MV-4-11 (cell line): ENCODE results near the gene SERTAD1.

Source experiments
- DNase-seq: peaks from one replicate; lab custom pipeline; 2025; lab: John Stamatoyannopoulos, UW

The SERTAD1 gene

GRCh38 chr19:40400559-40400958 lies 25.2 kb downstream of the SERTAD1 start:
- DNase-seq, result no peak

- no peak for DNase-seq
Observed at GRCh38 chr19:40398417-40399131, 27.2 kb downstream of the SERTAD1 start.

- no peak for DNase-seq
Observed at GRCh38 chr19:40397568-40397906, 28.3 kb downstream of the SERTAD1 start.

GRCh38 chr19:40396886-40397567 lies 28.8 kb downstream of the SERTAD1 start:
- no peak for DNase-seq

DNA sequence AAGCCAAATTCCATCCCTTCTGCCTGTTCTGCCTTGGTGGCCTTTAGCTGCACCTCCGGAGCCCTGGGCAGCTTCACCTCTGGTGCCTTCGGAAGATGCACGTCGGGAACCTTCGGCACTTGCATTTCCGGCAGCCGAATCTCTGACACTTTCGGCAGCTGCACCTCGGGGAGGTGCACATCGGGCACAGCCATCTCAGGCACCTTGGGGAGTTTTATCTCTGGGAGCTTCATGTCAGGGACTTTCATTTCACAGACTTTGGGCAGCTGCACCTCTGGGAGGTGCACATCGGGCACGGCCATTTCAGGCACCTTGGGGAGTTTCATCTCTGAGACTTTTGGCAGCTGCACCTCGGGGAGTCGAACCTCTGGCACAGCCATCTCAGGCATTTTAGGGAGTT lies 29.8 kb downstream of the SERTAD1 start:
- DNase-seq, result no peak

- no peak for DNase-seq
Observed at GRCh38 chr19:40394816-40395210, 31.0 kb downstream of the SERTAD1 start.

DNA sequence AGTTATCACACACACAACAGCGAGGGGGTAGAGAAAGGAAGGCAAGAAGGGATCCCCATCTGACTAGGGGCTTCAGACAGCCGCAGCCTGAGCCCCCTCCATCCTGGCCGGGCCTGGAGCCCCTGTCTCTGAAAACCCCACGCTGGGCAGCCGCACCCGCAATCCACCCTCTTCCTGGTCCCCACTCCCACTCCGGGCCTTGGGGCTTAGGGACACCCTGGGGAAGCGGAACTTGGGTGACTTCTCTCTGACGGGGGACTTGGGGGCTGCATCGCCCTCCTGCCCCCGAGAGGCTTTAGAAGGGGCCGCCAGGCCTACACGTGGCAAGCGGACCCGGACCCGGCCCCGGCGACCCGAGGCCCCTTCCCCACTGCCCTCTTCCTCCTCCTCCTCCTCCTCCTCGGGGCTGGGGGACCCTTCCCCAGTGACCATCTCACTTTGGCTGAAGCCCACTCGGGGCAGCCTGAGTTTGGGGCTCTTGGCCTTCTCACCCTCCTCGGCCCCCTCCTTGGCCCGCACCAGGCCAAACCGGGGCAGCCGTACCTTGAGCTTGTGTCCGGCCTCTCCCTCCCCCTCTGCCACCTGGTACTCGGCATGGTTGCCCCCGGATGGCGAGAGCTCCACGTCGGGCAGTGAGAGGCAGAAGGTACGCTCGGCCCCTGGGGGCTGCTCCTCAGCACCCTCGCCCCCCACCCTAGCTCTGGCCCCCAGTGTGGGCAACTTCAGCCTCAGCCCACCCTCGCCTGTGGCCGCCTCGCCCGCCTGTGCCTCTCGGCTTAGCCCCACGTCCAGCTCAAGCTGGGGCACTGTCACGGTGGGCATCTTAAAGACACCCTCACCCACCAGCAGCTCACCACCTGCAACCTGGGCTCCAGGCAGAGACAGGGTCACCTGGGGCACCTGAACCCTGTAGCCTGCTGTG lies 31.6 kb downstream of the SERTAD1 start:
- DNase-seq, result no peak

GRCh38 chr19:40392894-40393517 lies 32.8 kb downstream of the SERTAD1 start:
- DNase-seq, result no peak

DNA sequence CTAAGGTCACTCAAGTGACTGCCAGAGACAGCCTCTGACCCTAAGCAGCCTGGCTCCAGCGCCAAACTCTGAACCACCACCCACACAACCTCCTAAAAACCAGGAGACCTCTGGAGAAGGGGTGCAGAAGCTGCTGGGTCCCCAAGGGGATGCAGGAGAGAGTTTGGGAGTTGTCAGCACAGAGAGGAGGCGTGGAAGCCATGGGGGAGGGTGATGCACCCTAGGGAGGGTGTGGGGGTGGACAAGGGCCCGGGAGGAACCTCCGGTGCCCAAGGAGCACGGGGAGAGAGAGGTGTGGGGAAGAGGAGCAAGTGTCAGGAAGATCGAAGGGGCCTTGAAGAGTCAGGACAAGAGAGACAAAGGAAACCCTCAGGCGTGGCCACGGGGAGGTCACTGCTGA lies 33.7 kb downstream of the SERTAD1 start:
- no peak for DNase-seq

DNA sequence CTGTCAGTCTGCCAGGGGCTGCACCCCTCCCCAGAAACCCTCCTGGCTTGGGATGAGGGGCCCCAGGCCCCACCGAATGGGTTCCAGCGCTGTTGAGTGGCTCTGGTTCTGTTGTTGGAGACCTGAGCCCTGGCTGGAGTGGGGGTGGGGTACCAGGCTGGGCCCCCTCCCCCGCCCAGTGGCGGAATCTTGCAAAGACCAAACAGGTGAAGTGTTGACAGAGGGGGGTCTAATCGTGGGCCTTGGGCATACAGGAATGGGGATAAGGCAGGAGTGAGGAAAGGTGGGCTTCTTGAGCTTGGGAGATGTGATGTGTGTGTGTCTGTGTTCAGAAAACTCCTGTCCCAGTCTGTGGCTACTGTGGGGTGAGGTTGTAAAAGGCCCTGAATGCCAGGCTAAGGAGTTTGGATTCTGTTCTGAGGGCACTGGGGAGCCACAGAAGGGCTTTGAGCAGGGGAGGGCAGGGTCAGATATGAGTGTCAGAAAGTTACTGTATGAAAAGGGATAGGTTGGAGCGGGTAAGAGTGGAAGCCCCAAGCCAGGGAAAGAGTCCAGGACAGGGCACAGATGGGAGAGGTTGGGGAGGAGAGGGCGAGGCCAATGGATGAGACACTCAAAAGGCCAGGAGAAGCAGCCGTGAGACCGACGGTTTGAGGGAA lies 35.6 kb downstream of the SERTAD1 start, which contains the start of gene HIPK4:
Gene HIPK4 (minus strand): TSS at position 98 of the 659 bp plus-strand sequence. CDS start 279 bp downstream, outside the sequence.
- DNase-seq, result no peak

GRCh38 chr19:40389404-40390083 lies 36.2 kb downstream of the SERTAD1 start:
- DNase-seq, result no peak

DNA sequence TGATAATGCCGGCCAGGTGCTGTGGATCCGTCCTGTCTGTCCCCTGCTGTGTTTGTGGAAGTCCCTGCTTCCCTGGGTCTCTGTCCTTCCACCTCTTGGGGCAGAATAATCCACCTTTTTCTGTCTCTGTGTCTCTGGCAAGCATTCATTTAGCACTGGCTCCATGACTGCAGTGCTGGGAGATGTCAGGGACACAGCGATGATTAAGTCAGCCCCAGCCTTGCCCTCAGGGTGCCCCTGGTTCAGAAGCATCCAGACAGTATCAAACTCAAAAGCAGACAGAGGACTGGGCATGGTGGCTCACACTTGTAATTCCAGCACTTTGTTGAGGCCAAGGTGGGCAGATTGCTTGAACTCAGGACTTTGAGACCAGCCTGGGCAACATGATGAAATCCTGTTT lies 37.3 kb downstream of the SERTAD1 start:
- no peak for DNase-seq

GRCh38 chr19:40387155-40387554 lies 38.6 kb downstream of the SERTAD1 start:
- DNase-seq, result no peak

GRCh38 chr19:40383668-40384248 lies 42.0 kb downstream of the SERTAD1 start:
- DNase-seq, result no peak

- DNase-seq, result no peak
Observed at GRCh38 chr19:40381321-40381720, 44.5 kb downstream of the SERTAD1 start.

GRCh38 chr19:40380199-40381037 lies 45.4 kb downstream of the SERTAD1 start:
- no peak for DNase-seq

DNA sequence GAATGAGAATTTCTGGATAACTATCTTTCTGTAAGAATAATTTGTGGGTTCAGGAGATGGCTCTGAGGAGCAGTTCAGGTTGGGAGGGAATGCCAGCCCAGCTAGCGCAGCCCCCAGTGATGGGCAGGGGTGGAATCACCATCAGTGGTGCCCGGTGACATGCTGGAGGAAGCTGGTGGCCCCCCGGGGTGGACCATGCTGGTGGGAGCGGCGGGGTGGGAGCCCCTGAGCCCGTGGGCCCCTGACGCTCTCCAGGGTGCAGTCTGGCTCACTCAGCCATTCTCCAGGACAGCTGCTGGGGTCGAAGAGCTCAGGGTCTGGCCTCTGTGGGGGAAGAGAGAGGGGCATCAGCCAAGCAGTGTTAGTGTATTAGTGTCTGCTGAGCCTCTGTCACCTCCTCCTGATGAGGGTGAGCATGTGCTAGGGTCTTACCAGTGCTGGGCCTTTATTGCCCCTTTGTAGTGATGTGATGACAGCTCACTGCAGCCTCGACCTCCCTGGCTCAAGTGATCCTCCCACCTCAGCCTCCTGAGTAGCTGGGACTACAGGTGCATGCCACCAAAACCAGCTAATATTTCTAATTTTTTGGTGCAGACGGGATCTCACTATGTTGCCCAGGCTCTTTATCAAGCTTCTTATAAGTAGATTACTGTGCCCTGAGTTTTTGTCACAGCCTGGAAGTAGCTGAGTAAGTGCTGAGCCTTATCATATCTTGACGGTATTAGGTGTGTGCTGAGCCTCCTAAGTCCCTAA lies 46.2 kb downstream of the SERTAD1 start:
- DNase-seq, result no peak

- no peak for DNase-seq
Observed at GRCh38 chr19:40378509-40378908, 47.3 kb downstream of the SERTAD1 start.

DNA sequence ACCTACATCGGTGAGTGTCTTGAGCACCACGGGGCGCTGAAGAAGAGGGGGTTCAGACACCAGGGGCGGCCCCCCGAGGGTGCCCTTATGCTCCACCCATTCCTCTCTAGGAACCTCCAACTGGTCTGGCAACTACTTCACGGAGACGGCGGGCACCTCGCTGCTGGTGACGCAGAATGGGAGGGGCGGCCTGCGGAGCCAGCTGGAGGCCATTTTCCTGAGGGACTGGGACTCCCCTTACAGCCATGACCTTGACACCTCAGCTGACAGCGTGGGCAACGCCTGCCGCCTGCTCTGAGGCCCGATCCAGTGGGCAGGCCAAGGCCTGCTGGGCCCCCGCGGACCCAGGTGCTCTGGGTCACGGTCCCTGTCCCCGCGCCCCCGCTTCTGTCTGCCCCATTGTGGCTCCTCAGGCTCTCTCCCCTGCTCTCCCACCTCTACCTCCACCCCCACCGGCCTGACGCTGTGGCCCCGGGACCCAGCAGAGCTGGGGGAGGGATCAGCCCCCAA lies 47.9 kb downstream of the SERTAD1 start:
- DNase-seq, result no peak
